GM12865 (cell line): ENCODE results near the gene TMEM164.

Source experiments
- DNase-seq: peaks from one replicate; pipeline ENCODE4 v3.0.0; 2010; ENCODE audit warnings: low read depth
- H3K4me3 ChIP-seq: 2 replicates; pipeline ENCODE4 v1.5.1; 2011; ENCODE audit warnings: mild to moderate bottlenecking, low read depth, low read length, control low read depth
- TF ChIP-seq, protein P1 (sequence below): IDR thresholded peaks from 2 replicates; pipeline ENCODE4 v1.5.1; 2011; ENCODE audit warnings: low read length, control low read depth, low read depth, inconsistent platforms; ENCODE audit not compliant: insufficient read depth; ENCODE audit errors: missing control alignments

The TMEM164 gene

DNA sequence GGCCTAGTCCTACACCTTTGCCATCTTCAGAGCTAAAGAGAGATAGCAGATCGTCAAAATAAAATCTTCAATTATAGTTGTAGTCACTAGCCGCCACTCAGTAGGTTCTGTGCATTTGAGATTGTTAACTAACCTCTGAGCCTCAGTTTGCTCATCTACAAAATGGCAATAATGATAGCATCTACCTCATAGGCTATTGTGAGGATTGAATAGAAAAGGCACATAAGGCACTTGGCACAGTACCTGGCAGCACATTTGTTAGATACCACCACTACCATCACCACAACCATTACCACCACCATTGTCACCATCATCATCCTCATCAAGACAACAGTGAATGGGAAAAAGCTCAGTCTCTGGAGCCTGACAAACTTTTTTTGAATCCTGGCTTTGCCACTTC is 180.4 kb downstream of the TMEM164 start:
- no peak overlapping the region for H3K4me3 ChIP-seq
- TF ChIP-seq, protein P1, sequence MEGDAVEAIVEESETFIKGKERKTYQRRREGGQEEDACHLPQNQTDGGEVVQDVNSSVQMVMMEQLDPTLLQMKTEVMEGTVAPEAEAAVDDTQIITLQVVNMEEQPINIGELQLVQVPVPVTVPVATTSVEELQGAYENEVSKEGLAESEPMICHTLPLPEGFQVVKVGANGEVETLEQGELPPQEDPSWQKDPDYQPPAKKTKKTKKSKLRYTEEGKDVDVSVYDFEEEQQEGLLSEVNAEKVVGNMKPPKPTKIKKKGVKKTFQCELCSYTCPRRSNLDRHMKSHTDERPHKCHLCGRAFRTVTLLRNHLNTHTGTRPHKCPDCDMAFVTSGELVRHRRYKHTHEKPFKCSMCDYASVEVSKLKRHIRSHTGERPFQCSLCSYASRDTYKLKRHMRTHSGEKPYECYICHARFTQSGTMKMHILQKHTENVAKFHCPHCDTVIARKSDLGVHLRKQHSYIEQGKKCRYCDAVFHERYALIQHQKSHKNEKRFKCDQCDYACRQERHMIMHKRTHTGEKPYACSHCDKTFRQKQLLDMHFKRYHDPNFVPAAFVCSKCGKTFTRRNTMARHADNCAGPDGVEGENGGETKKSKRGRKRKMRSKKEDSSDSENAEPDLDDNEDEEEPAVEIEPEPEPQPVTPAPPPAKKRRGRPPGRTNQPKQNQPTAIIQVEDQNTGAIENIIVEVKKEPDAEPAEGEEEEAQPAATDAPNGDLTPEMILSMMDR: no peak

DNA sequence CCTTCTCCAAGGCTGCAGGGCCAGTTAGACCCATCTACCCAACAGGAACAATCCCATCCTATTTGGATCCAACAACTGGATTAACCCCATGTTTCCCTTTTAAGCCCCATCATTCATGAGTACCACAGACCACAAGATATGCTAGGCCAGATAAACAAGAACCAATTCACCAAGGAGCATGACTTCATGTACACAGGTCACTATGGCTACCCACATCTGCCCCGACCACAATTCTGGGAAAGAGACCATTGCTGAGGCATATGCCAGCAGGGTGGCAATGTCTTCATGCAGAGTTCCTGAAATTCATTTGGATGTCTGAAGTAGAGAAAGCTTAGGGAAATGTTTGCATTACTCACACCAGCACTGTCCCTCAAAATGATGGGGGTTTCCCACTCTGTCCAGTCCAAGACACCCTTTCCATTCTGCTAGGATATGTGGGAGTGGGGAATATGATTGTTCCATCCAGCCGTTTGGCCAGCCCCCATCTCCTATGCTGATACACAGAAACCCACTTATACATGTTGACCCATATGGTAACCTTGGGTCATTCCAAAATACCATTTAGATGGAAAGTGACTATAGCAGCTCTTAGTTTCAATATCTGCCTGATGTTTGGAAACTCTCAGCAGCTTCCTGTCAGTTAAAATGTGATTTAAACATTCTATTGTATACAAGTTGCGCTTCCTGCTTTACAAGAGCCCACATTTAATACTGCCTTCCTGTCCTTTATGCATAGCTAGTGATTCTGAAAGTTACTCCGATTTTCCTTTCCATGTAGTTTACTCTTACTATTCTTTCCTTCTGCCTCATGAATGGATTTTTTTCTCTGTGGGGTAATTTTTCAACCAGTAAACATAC is 186.0 kb downstream of the TMEM164 start:
- no peak overlapping the region for H3K4me3 ChIP-seq
- DNase-seq: no peak
- TF ChIP-seq, protein P1: no peak

More for the DNA sequence above, 180.4 kb downstream of the TMEM164 start:
- no peak for DNase-seq

- H3K4me3 ChIP-seq: no peak overlapping the region
- TF ChIP-seq, protein P1: no peak
- no peak for DNase-seq
Measured at GRCh38 chrX:110192516-110192915, 189.6 kb downstream of the TMEM164 start.

DNA sequence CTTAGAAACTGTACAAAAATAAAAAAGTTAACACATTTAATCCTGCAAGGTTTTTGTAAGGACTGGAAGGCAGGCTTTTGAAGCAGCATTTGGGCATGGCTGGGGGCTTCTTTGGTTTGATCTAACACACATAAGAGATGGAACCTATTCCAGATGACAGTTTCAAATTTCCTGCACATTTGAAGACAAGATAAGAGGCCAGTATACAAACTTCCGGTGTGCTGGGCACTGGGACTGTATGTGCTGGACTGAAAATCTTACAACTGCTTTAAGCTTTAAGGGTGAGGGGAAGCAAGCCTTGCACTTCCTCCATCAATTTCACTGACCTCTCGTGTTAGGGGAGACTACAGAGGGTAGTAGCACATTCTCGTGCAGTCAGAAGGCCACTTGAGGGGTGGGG is 192.1 kb downstream of the TMEM164 start:
- TF ChIP-seq, protein P1: no peak
- DNase-seq: no peak
- H3K4me3 ChIP-seq: no peak overlapping the region

- DNase-seq: no peak
- H3K4me3 ChIP-seq: no peak overlapping the region
- TF ChIP-seq, protein P1: no peak
Measured at GRCh38 chrX:110201799-110202198, 198.9 kb downstream of the TMEM164 start.

GRCh38 chrX:110204986-110205385 is 202.1 kb downstream of the TMEM164 start:
- DNase-seq: no peak
- TF ChIP-seq, protein P1: no peak
- H3K4me3 ChIP-seq: no peak overlapping the region

GRCh38 chrX:110208092-110208491 is 205.2 kb downstream of the TMEM164 start:
- TF ChIP-seq, protein P1: no peak
- no peak overlapping the region for H3K4me3 ChIP-seq
- DNase-seq: no peak
